ENCODE measurements around the gene KCNQ1. TPM values are rescaled to one million over a fixed set of nuclear protein-coding genes. Genes with fewer than 3 reads are reported as not detected.

The KCNQ1 gene
- total and polyA plus RNA-seq, 2 of the 13 experiments (the other 11 are each of a cell fraction or from before 2014, with no cell fraction given), result 0.02 to 0.08 TPM

- no TSS peak for BruUV-seq (replicated peaks)
Observed at GRCh38 chr11:2482204-2482603, 37.4 kb downstream of the KCNQ1 start.

More at GRCh38 chr11:2482204-2482603, 37.4 kb downstream of the KCNQ1 start:
- intact Hi-C loops (cut with micrococcal nuclease; ENCODE audit: unreplicated experiment) (no loop called here), in situ Hi-C loops (cut with HindIII; ENCODE audit: extremely low pct_ligation_motif_present, low pct_unique_long_range_greater_than_20kb) (no loop called here)
- ATAC-seq, result no peak
- Histone ChIP-seq H3K4me2 (ENCODE audit: low read depth, low read length) (no peak overlapping the region), H3K9ac (ENCODE audit: insufficient read depth, low read depth, low read length) (no peak overlapping the region), H3K9me3 (ENCODE audit: low read length) (peaks cover 5% of the 10 kb centered on the region; the same call in 1 of the 2 replicates), H3K4me1 (ENCODE audit: insufficient read depth, low read length) (no peaks in the 10 kb centered on the region), H3K4me3 (replicated peaks in 1 of 3; ENCODE audit: insufficient read depth in 1 of 3, low read depth in 2 of 3, low read length in 3 of 3) (no peak overlapping the region), H3K27me3 (ENCODE audit: control insufficient read depth in 1 of 2, insufficient read depth in 2 of 2, low read length in 2 of 2) (peaks cover 4 to 28% of the 10 kb centered on the region in 2 experiments; a peak in 4 of 5 replicates), H3K36me3 (replicated peaks in 1 of 2; ENCODE audit: control insufficient read depth in 1 of 2, insufficient read depth in 2 of 2, low read length in 2 of 2) (no peaks in the 10 kb centered on the region), H2AFZ (ENCODE audit: low read length) (no peak overlapping the region), H3K79me2 (ENCODE audit: insufficient read depth, low read length) (no peaks in the 10 kb centered on the region), H4K20me1 (ENCODE audit: insufficient read depth, low read length) (peaks cover 4% of the 10 kb centered on the region; the same call in 1 of the 2 replicates), H3K27ac (ENCODE audit: extremely low read length, insufficient read depth, low read length) (no peak overlapping the region)
- no peak for TF ChIP-seq FLYWCH1 (CRISPR knock-in tag; IDR thresholded peaks at IDR 0.05)
- TF ChIP-seq ZNF280B (CRISPR knock-in tag; IDR thresholded peaks at IDR 0.05; ENCODE audit: borderline replicate concordance), result no peak
- no peak for TF ChIP-seq ZNF883 (CRISPR knock-in tag; IDR thresholded peaks at IDR 0.05; ENCODE audit: not compliant biosample characterization)
- TF ChIP-seq ZNF451 (CRISPR knock-in tag; IDR thresholded peaks at IDR 0.05), result no peak
- no peak for TF ChIP-seq ZBTB7A (CRISPR knock-in tag; IDR thresholded peaks at IDR 0.05)
- TF ChIP-seq POLR2AphosphoS2 (IDR thresholded peaks at IDR 0.05; ENCODE audit: low read depth, low read length), result no peak
- no peak for TF ChIP-seq TBX3 (IDR thresholded peaks at IDR 0.05; ENCODE audit: borderline replicate concordance)
- no peak for TF ChIP-seq MBD4 (IDR thresholded peaks at IDR 0.05; ENCODE audit: borderline replicate concordance, low read length)
- TF ChIP-seq E2F1 (CRISPR knock-in tag; IDR thresholded peaks at IDR 0.05), result no peak
- TF ChIP-seq LRRFIP1 (CRISPR knock-in tag; conservative IDR thresholded peaks at IDR 0.05), result no peak
- TF ChIP-seq PPARG (CRISPR knock-in tag; conservative IDR thresholded peaks at IDR 0.05), result no peak
- no peak for TF ChIP-seq IKZF5 (CRISPR knock-in tag; IDR thresholded peaks at IDR 0.05)
- TF ChIP-seq ISX (CRISPR knock-in tag; conservative IDR thresholded peaks at IDR 0.05), result no peak
- TF ChIP-seq PRMT3 (CRISPR knock-in tag; IDR thresholded peaks at IDR 0.05; ENCODE audit: borderline replicate concordance, low read depth), result no peak
- no peak for TF ChIP-seq KDM3A (CRISPR knock-in tag; IDR thresholded peaks at IDR 0.05; ENCODE audit: low read depth)
- no peak for TF ChIP-seq EHMT2 (IDR thresholded peaks at IDR 0.05; ENCODE audit: borderline replicate concordance, low read depth, low read length)
- WGBS (ENCODE audit: low lambda C conversion rate), result 10% methylated on average over 3 of the region's 3 CpGs
- DNase-seq (ENCODE audit: low spot score), result no peak
- ChIA-PET POLR2A (no interaction called here), CTCF (ENCODE audit: low intra/inter-chr PET ratio, low total read pairs) (no interaction called here)
- FAIRE-seq, result no peak

All from HepG2 (cell line).